Hematopoietic multipotent progenitor cell treated with erythropoietin and hydrocortisone succinate and interleukin-3 and kit ligand, for 6 days (in vitro differentiated cells): ENCODE measurements around the gene ST3GAL2.
"Not testable (repeated sequence)": the region's sequence is repeated elsewhere in the genome, so short reads cannot be mapped to it uniquely, and the experiment has no call there.

ENCODE experiments used
- DNase-seq: peaks from one replicate; pipeline ENCODE4 v3.0.0-alpha.2; 2015

The ST3GAL2 gene

DNA sequence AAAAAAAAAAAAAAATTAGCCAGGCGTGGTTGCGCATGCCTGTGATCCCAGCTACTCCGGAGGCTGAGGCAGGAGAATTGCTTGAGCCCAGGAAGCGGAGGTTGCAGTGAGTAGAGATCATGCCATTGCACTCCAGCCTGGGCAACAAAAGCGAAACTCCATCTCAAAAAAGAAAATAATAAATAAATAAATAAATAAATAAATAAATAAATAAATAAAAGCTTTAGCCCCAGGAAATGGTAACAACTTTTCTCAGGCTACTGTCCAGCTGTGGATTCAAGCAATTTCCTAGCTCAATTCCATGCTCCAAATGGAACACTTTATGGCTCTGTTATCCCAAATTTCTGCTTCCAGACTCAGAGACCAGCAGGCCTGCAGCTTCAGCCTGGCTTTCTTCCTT lies 25.3 kb downstream of the ST3GAL2 start:
- DNase-seq: not testable (repeated sequence)

DNA sequence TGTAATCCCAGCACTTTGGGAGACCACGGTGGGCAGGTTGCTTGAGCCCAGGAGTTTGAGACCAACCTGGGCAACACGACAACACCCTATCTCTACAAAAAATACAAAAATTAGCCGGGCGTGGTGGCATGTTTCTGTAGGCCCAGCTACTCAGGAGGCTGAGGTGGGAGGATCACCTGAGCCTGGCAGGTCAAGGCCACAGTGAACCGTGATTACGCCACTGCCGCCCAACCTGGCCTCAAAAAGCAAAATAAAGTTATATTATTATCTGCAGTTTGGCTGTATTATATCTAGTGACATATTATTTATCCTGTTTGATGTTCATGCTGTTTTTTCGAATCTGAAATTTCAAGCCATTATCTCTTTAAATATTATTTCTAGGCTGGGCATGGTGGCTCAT lies 26.5 kb downstream of the ST3GAL2 start:
- DNase-seq: no peak

DNA sequence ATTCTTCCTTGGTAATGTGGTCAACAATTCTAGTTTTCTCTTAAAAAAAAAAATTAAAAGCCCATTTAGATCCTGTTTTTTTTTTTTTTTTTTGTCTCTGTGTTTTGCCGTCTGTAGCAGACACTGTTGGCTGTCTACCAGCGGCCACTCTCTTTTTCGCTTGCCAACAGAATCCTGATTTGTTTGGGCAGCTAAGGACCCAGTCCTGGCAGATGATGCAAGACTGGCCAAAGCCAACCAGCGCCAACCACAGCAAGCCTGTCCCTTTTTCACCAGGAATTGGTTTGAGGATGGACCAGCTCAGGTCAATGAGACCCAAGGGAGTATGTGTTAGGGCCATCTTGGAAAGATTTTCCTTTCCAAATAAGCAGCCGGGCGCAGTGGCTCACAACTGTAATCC lies 28.2 kb downstream of the ST3GAL2 start:
- DNase-seq: no peak

GRCh38 chr16:70407811-70408274 lies 31.1 kb downstream of the ST3GAL2 start:
- peak; percentile 73 for DNase-seq

DNA sequence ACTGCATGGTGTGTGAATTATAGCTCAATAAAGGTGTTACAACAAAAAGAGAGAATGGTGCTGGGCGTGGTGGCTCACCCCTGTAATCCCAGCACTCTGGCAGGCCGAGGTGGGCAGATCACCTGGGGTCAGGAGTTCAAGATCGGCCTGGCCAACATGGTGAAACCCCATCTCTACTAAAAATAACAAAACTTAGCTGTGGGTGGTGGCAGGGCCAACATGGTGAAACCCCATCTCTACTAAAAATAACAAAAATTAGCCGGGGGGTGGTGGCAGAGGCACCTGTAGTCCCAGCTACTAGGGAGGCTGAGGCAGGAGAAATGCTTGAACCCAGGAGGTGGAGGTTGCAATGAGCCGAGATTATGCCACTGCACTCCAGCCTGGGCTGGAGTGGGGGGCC lies 32.8 kb downstream of the ST3GAL2 start:
- not testable (repeated sequence) for DNase-seq

GRCh38 chr16:70402916-70403659 lies 35.8 kb downstream of the ST3GAL2 start:
- DNase-seq: peak; percentile 66

- DNase-seq: no peak
Observed at GRCh38 chr16:70399951-70400350, 38.9 kb downstream of the ST3GAL2 start.

DNA sequence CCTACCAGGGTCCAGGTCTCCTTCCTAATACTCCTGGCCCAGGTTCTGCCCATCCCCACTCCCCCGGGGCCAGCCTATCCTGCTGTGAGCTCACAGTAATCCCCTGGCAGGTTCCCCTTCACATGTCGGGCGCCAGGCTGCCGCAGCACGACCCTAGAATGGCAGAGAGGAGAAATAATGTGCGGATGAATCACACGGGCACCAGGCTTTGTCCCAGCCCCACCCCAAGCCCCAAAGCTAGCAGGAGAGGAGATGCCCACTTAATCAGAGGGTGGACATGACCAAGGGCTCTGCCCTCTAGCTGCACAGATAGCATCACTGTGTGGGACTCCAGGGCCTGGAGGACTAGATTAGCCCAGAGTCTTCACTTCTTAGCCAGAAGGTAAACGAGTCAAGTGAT lies 39.5 kb downstream of the ST3GAL2 start:
- peak; percentile 42 for DNase-seq

GRCh38 chr16:70398177-70398743 lies 40.6 kb downstream of the ST3GAL2 start:
- DNase-seq: no peak

DNA sequence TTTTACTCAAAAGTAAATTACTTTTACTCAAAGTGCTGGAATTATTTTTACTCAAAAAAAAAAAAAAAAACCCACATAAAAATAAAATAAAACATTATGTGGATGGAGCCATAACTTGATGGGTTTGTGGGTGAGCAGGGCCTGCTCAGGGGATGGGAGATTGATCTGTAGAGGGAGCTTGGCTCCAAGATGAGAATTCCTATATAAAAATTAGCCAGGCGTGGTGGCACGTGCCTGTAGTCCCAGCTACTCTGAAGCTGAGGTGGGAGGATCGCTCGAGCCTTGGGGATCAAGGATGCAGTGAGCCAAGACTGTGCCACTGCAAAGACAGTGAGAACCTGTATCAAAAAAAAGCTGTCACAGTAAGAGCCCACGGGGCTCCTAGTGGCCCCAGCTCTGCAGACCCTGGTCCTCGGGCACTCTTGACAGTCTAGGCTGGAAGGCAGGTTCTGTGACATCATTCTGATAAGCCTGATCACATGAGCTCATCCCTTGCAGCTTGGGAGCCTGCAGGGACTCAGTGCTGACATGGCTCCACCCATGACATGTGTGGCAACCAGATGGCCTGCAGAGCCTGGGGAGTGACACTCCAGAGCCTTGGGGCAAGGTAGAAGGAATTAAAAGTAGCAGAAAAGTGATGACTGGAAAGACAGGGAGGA lies 42.5 kb downstream of the ST3GAL2 start:
- DNase-seq: peak; percentile 95

DNA sequence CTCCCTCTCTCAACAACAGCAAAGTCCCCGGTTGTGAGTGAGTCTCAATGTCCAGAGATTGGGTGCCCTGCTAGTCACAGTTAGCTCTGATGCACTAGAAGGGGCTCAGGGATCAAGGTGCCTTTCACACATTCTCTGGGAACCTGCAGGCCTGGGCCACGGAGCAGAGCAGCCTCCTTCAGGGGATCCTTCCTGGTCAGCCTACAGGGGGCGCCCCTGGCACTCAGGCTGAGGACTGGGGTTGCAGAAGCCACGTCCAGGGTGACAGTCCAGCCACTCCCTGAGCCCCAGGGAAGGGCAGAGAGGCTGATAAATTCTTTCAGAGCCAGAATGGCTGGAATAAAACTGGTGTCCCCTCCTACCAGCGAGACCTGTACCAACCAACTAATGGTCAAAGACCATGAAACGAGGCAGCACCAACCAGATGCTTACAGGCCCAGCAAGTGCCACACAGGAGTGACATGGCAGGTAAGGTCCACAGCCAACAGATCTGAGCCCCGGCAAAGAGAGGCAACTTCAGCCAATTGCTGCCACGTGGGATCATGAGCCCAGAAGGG lies 43.5 kb downstream of the ST3GAL2 start:
- DNase-seq: peak; percentile 89

- no peak for DNase-seq
Observed at GRCh38 chr16:70394853-70395252, 44.0 kb downstream of the ST3GAL2 start.

GRCh38 chr16:70393662-70394061 lies 45.2 kb downstream of the ST3GAL2 start:
- no peak for DNase-seq

DNA sequence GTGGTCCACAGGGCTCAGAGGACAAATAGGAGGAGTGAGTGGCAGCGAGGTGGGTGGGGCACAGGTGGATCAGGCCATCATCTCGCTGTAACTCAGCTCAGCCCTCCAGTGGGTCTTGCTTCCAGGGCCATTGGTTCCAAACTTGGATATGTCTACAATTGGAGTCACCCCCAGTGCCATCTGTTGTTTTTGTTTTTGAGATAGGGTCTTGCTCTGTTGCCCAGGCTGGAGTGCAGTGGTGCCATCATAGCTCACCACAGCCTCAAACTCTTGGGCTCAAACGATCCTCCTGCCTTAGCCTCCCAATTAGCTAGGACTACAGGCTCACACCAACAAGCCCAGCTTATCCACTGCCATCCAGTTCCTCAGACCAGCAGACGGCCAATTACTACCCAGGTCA lies 46.3 kb downstream of the ST3GAL2 start:
- no peak for DNase-seq

DNA sequence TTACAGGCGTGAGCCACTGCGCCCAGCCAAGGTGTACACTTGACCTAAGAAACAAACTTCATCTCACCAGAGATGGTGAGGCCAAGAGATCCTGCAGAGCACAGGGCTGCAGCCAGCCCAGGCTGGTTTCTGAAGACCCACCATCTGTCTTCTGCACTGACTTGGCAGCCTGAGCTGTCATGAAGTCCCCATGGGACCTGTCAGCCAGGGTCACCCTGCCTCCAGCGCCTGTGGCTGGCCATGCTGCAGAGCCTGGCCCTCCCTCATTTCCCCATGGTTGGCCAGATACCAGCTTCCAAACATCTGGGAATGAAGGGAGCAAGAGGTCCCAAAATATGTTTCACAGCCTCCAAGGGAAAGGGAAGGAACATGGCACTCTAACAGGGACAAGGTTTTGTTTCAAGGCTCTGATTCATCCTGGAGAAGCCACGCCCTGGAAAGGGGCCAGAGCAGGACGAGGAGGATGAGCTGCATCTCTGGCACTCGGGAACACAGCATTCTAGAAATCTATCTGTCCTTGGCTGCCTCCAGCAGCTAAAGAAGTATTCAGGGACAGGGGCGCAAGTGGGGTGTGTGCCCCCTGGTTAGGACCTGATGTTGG lies 46.9 kb downstream of the ST3GAL2 start:
- no peak for DNase-seq

GRCh38 chr16:70391446-70391845 lies 47.5 kb downstream of the ST3GAL2 start:
- no peak for DNase-seq

DNA sequence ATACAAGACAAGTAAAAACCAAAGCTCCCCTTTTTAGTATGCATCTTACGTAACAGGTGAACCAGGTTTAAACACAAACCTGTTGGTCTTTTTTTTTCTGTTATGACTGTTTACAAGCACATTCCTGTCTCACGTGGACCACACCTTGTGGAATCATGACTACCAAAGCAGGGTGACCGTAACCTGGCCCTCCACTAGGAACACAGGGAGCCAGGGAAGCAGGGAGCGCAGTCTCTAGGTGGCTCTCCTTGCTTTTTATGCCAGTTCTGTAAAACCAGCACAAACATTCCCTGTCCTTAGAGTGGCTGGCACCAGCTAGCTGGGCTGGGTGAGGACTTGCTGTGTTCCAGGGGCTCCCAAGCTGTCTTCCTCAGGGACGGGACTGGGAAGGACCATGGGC lies 48.1 kb downstream of the ST3GAL2 start:
- no peak for DNase-seq

- no peak for DNase-seq
Observed at GRCh38 chr16:70388006-70388680, 50.8 kb downstream of the ST3GAL2 start.

GRCh38 chr16:70386289-70386986 lies 52.5 kb downstream of the ST3GAL2 start:
- DNase-seq: not testable (repeated sequence)

DNA sequence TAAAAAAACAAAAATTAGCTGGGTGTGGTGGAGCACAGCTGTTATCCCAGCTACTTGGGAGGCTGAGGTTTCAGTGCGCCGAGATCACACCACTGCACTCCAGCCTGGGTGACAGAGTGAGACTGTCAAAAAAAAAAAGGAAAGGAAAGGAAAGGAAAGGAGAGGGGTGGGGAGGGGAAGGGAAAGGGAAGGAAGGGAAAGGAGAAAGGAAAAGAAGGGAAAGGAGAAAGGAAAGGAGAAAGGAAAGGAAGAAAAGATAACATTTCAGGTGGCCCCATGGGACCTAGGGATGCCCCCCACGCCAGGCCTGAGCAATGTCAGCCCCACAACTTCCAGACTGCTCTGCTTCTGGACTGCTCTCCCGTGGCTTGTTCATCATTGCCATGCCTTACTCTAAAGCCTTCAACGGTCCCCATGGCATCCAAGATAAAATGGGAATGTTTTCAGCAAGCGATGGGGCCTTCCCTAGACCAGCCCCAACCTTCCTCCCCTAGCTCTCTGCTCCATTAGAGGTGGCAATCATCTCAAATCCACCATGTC lies 55.4 kb downstream of the ST3GAL2 start:
- DNase-seq: no peak

DNA sequence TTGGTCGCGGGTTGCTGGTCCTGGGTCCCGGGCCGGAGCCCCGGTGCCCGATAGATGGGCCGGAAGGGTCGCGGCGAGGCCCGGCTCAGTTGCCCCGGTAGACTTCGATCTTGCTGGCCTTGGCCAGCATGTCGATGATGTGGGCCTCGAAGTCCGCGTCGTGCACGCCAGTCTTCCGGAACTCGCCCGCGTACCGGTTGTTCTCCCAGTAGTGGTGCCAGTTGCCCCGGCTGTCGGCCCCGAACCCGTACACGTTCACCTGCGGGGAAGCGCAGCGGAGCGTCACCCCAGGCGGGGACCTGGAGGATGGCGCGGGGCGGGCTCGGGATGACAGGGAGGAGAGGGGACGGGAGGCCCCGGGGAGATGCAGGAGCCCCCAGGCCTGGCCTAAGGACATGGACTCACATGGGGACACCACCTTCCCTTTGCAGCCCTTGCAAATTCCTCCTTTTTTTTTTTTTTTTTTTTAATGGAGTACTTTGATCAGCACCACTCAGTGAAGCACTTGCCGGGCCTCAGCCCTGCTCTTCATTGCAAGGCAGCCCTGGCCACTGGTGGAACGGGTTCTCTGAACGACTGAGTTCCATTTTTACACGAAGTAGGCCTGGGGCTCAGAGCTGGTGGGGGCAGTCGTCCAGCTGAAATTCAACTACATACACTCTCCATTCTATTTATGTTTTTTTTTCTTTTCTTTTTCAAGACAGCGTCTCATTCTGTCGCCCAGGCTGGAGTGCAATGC lies 57.1 kb downstream of the ST3GAL2 start:
- DNase-seq: no peak
